HG02588 (cell line): ENCODE results near the gene ZNHIT1.
"Not testable (repeated sequence)": the region's sequence is repeated elsewhere in the genome, so short reads cannot be mapped to it uniquely, and the experiment has no call there.

Experiments used
- ATAC-seq: cut with Tn5 transposase; IDR thresholded peaks from one replicate; pipeline ENCODE4 v1.9.1; 2021; ENCODE audit warnings: mild to moderate bottlenecking, moderate library complexity; ENCODE audit not compliant: unreplicated experiment

Gene ZNHIT1

GRCh38 chr7:101186844-101187428 lies 31.0 kb upstream of the ZNHIT1 start:
- ATAC-seq: no peak

GRCh38 chr7:101189109-101189508 lies 28.9 kb upstream of the ZNHIT1 start:
- ATAC-seq: no peak

- no peak for ATAC-seq
These were observed 22.1 kb upstream of the ZNHIT1 start for GRCh38 chr7:101195884-101196283.

DNA sequence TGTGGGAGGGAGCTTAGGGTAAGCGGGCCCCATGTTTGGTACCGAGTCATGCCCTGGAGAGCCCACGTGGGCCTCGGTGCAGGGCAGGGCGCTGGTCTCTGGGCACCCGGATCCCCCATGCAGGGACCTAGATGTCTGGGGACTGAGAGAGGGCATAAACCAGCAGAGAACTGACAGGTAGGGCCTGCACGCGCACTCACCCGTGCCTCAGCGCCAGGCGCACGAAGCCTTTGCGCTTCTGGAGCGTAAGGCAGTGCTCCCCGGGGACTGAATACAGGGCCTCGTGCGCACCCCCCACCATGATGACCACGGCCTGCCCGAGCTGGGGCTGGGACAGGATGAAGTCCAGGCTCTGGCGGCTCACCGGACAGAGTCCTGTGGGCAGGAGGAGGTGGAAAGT lies 20.0 kb upstream of the ZNHIT1 start:
- no peak for ATAC-seq

GRCh38 chr7:101198476-101198875 lies 19.5 kb upstream of the ZNHIT1 start:
- ATAC-seq: no peak

GRCh38 chr7:101199522-101199921 lies 18.4 kb upstream of the ZNHIT1 start:
- not testable (repeated sequence) for ATAC-seq

DNA sequence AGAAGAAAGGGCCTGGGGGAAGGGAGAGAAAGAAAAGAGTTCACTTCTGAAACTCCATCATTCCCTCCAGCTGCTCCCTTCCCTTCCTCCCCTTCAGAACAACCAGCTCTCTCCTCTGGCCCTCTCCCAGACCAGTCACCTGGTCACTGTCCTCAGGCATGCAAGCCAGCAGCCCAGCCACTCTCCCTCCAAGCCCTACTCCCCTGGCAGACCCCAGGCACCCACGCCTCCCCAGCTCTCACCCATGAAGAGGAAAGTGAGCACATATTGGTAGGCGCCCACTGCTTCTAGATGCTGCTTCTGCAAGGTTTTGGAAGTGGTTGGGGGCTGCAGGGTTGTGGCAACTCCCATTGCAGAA lies 17.5 kb upstream of the ZNHIT1 start:
- no peak for ATAC-seq

GRCh38 chr7:101200862-101201599 lies 16.9 kb upstream of the ZNHIT1 start, which contains the start of gene MOGAT3:
TSS of gene MOGAT3 (minus strand) at chr7:101201036. CDS start at chr7:101200854, 182 bp downstream.
- no peak for ATAC-seq

DNA sequence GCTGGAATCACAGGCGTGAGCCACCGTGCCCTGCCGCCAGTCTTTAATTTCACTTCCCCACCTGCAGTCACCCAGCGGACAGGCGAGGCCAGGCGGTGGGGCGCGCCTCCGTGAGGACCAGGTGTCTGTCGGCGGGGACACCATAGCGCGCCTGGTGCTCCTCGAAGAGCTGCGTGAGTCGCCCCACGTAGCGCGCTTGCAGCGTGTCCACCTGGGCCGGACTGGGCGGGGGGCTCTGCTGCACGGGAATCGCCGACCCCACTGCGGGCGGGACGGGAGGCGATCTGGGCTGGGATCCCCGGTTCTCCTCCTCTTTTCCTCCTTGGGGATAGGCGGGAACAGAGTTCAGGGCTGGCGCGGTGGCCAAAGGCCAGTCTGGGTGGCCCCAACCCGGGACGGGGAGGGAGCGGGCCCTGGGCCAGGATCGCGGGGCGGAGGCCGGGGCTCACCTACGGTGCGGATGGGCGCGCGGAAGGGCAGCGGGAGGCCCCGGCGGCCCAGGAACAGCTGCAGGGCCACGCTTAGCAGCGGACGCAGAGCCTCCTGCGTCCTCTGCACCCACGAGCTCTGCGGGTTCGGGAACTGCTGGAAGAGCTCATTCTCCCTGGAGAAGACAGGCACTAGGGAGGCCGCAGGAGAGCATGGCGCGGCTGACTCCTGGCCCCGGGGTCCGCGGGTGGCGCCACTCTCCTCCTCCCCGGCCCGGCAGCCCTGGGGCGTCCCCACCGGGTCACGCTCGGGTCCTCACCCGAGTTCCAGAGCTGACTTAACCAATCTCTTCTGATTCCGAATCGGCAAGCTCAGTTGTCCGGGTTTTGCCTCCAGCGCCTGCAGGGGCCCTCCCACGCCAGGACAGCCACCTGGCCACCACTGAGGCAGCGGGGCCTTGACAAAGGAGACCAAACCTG lies 16.0 kb upstream of the ZNHIT1 start:
- no peak for ATAC-seq

- ATAC-seq: no peak
These were observed 15.4 kb upstream of the ZNHIT1 start for GRCh38 chr7:101202603-101202918.

DNA sequence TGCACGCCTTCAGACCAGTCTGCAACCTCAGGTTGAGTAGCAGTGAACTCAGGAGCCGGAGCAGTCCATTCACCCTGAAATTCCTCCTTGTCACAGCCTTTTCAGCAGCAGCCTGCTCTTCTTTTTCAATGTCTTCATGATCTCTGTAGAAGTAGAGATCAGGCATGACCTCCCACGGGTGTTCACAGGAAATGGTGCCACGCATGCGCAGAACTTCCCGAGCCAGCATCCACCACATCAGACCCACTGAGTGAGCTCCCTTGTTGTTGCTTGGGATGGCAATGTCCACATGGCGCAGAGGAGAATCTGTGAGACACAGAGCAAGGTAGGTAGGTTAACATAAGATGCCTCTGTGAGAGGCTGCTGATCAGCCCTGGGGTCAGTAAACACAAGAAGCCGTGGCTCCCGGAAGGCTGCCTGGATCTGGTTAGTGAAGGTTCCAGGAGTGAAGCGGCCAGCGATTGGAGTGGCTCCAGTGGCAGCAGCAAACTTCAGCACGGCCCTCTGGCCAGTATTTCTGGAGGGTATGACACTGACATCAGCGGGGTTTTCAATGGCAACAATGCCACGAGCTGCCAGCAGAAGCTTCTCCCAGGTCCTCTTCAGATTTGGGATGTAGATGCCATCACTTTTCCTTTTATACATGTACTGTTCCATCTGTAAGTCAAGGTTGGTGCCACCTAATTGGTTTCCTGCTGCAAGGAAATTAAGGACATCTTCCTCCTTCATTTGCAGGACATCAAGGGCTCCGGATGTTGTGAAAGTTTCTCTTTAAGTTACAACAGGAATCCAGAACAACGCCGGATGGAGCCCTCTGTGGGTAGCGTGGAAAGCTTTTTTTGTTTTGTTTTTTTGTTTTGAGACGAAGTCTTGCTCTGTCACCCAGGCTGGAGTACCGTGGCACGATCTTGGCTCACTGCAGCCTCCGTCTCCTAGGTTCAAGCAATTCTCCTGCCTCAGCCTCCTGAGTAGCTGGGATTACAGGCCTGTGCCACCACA lies 13.9 kb upstream of the ZNHIT1 start:
- not testable (repeated sequence) for ATAC-seq

DNA sequence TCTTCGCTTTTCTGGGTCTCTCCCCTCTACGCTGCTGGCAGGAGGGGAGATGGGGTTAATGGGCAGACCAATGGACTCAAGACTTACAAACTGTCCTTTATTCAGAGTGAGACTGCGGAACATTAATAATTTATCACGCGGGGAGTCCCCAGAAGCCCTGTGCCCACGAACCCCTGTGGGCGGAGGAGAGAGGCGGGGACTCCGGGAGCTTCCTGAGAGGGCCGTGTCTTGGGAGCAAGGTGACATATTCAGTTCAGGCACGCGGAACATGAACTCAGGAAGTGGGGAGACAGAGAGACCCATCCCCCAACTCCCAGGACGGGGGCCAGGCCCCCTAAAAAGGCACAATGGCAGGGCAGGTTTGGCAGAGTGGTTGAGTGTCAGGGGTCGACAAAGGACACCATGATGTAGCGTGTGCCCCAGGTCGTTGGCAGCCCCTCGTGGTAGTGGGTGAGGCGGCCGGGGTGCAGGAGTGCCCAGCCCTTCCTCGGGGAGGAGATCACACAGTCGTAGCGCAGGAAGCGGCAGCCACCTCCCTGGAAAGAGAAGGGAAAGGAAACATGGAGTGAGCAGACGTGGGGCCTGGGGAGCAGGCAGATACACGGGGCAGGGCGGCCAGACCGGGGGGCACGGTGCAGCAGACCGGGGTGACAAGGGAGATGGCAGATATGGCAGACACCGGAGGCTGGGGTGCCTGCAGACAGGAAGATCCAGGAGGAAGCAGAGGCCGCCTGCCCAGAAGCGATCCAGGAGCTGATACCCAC lies 11.9 kb upstream of the ZNHIT1 start:
- no peak for ATAC-seq

GRCh38 chr7:101206665-101207042 lies 11.3 kb upstream of the ZNHIT1 start:
- ATAC-seq: no peak

GRCh38 chr7:101207459-101207858 lies 10.5 kb upstream of the ZNHIT1 start:
- no peak for ATAC-seq

DNA sequence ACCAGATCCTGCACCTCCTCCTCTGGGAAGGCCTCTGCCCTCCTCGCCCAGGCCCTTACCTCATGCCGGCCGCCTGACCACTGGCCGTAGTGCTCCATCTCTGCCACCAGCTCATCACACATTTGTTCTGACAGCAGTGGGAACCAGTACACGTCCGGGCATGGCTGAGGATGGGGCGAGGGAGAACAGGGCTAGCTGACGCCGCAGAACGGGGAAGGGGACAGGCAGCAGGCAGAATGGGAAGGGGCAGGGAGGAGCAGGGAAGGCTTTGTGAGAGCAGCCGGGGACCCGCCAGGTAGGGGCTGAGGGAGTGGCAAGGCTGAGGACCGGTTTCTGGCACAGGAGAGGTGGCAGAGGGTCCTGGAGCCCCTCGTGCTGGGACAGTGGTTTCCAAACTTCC lies 9.2 kb upstream of the ZNHIT1 start:
- no peak for ATAC-seq

DNA sequence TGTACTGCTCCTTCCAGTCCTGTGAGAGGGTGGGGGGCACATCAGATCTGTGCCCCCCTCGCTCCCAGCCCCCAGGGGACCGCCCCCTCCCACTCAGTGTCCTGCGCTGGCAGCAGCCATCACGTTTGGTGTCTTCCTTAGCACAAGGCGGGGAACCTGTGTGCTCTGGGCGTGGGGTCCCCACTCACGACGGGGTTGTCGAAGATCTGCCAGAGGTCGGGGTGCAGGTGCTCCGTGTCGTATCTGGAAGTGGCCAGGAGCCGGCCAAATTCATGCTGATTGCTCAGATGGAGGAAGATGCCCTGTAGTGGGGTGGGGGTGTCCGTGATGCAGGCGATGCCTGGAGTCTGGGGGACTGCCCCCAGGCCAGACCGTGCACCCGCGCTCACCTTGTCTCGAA lies 7.8 kb upstream of the ZNHIT1 start:
- ATAC-seq: no peak

GRCh38 chr7:101211501-101211900 lies 6.5 kb upstream of the ZNHIT1 start:
- no peak for ATAC-seq

GRCh38 chr7:101212014-101212413 lies 6.0 kb upstream of the ZNHIT1 start:
- no peak for ATAC-seq

DNA sequence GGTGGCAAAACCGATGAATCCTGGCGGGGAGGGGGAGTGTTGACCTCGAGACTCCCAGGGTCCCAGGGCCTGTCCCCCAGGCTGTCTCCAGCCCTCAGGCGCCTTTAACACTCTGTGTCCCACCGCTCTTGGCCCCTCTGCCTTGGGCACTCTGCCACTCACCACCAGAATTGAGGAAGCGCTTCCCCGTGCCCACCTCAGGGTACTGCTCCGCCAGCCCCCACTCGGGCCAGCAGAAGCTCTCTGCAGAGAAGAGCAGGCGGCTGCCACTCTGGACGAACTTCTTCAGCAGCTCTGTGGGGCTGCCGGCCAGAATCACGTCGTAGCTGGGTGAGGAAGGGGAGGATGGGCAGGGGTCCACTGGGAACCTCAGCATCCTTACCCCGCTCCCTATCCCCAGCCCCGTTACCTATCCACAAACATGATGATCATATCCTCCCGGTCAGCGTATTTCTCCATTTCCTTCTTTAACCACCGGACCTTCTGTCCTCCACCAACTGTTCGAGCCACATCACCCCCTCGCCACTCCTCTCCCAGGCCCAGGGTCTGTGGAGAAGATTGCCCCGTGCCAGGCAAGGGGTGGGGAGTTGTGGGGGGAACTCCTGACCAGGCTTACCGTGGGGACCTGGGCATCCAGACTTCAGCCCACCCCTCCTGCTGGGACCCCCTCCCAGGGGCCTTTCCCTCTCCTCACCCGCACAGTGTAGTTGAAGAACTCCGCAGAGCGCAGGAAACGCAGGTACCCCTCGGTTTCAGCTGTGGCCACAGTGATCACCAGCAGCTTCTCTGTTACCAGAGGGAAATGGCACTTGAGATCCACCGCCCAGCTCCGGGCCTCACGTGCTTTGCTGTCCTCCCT lies 1.7 kb upstream of the ZNHIT1 start:
- ATAC-seq: no peak
